ENCODE results near the gene ZNF865. TPM values are rescaled to one million over a fixed set of nuclear protein-coding genes. Genes with fewer than 3 reads are reported as not detected.
A peak's percentile ranks its signal among the peaks of the same experiment; 100 is the strongest.

The ZNF865 gene
- total and polyA plus RNA-seq, 10 donors, result 4.8 to 23.3 (median 14.3) TPM

DNA sequence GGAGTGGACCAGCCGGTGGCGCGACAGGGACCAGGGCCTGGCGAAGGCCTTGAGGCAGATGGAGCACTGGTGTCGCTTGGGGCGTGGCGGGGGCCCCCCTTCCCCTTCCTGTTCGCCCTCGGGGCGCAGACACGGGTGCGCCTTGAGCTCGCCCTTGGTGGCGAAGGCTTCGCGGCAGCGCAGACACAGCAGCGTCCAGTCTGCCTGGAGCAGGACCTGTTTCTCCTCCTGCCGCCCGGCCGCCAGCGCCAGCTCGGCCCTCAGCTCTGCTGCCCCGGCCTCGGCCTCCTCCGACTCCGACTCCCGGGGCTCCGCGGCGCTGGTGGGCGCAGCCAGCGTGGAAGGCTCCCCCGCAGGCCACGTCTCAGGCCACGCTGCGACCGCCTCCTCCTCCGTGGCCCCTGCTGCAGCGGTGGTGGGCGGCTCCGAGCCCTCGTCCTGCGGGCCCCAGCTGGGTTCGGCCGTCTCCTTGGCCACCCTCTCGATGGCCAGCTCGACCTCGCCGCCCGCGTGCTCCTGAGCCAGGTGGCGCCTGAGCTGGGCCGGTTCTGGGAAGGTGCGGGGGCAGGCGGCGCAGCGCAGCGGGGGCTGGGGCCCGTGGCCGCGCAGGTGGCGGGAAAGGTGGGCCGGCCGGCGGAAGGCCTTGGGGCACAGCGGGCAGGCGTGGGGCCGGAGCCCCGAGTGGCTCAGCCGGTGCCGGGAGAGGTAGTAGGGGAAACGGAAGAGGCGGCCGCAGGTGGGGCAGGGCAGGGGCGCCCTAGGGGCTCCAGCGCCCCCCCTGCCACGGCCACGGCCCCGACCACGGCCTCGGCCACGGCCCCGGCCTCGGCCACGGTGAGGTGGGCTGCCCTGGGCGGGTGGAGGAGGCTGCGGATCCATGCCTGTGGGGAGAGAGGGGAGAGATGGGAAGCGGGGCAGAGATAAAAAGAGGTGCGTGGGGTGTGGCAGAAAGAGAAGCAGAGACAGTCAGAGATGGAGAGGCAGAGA, 26.4 kb upstream of the ZNF865 start:
- Histone ChIP-seq H3K36me3 (peaks cover 0 to 29% (median 20%) of the 10 kb centered on the region in 6 donors), H3K27ac (peak overlapping the region in 2 of 8 donors; percentile 88), H3K27me3 (replicated peaks in 1 of 7) (no peaks in the 10 kb centered on the region), H3K4me1 (peaks cover 5 to 27% (median 20%) of the 10 kb centered on the region in 6 donors), H3K4me3 (peak overlapping the region in 2 of 8 donors; percentile 71 to 77), H3K9me3 (peaks cover 0 to 4% (median 0%) of the 10 kb centered on the region in 8 donors)
- intact Hi-C loops (cut with DNase I; ENCODE audit: low total_unique reads), result no loop called here
- 91 to 96% (median 94%) methylated on average over 69 to 90 of the region's 90 CpGs for WGBS, 5 donors
- TF ChIP-seq POLR2A (IDR thresholded peaks at IDR 0.05) (no peak), POLR2AphosphoS5 (IDR thresholded peaks at IDR 0.05) (peak in 1 of 3 donors; percentile 20)
- no peak for DNase-seq

DNA sequence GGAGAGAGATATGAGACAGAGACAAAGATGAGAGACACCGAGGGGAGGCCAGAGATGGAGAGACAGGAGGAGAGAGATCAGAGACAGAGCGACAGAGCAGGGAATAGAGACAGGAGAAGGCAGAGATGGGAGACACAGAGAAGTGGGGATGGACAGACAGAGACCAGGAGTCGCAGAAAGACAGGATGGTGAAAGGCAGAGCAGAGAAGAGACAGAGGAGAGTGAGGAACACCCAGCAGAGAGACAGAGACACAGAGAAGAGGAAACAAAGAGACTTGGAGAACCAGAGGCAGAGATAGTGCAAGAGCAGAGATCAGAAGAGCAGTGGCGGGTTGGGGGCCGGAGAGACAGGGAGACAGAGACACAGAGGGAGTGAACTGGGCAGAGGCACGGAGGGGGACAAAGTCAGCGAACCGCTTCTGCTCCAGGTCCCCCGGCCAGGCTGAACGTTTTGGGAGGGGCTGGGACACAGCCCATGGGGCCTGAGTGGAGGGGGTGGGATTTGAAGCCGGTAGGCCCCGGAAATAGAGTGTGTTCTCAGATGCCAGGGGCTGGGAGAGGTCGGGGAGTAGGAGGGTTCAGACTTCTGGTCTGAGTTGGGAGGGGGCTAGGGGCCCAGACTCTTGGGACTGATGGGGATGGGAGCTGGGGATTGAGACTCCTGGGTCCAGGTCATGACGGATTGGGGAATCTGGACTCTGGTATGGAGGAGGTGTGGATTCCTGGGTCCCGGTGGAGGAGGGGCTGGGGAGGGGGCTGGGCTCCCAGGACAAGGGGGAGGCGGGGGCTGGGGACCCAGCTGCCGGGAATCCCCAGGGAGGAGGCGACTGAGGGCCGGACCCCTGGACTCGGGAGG, 25.5 kb upstream of the ZNF865 start:
- 14 to 19% (median 16%) methylated on average over 16 to 20 of the region's 20 CpGs for WGBS, 5 donors
- Histone ChIP-seq H3K36me3 (peaks cover 0 to 29% (median 20%) of the 10 kb centered on the region in 6 donors), H3K27ac (peak overlapping the region; percentile 60 to 88 (median 84)), H3K4me1 (peaks cover 5 to 27% (median 20%) of the 10 kb centered on the region in 6 donors), H3K27me3 (replicated peaks in 1 of 7) (no peaks in the 10 kb centered on the region), H3K4me3 (peak overlapping the region; percentile 44 to 77 (median 66)), H3K9me3 (peaks cover 0 to 4% (median 0%) of the 10 kb centered on the region in 8 donors)
- TF ChIP-seq POLR2A (IDR thresholded peaks at IDR 0.05) (no peak), POLR2AphosphoS5 (IDR thresholded peaks at IDR 0.05) (no peak), CTCF (IDR thresholded peaks at IDR 0.05 in 8 of 11, conservative IDR thresholded peaks at IDR 0.05 in 3 of 11) (no peak)
- DNase-seq, result no peak
- intact Hi-C loops (cut with DNase I; ENCODE audit: low total_unique reads), result no loop called here

- peak; percentile 47 to 77 (median 70) for TF ChIP-seq POLR2AphosphoS5 (IDR thresholded peaks at IDR 0.05)
- TF ChIP-seq POLR2A (IDR thresholded peaks at IDR 0.05), result no peak
- H3K4me3 ChIP-seq, result peak within 1 kb of the TSS; percentile 44 to 77 (median 66)
- H3K4me1 ChIP-seq, result peaks cover 8 to 33% (median 24%) of the 10 kb centered on the region in 6 donors
- intact Hi-C loops (cut with DNase I; ENCODE audit: low total_unique reads), result no loop called here
- H3K27ac ChIP-seq, result peak within 1 kb of the TSS; percentile 60 to 88 (median 84)
- H3K9me3 ChIP-seq, result peaks cover 0 to 4% (median 0%) of the 10 kb centered on the region in 8 donors
- H3K36me3 ChIP-seq, result peaks cover 0 to 29% (median 20%) of the 10 kb centered on the region in 6 donors
- DNase-seq, result peak; percentile 89
- peaks cover 0 to 5% (median 0%) of the 10 kb centered on the region in 7 donors for H3K27me3 ChIP-seq (replicated peaks in 1 of 7)
- whole genome bisulfite sequencing, 5 donors, result 0 to 2% (median 1%) methylated on average over 19 to 24 of the region's 24 CpGs
Measured at GRCh38 chr19:55580628-55581144, 24.8 kb upstream of the ZNF865 start, which contains the start of gene ZNF579. Gene ZNF579 (minus strand): TSS chr19:55580848. CDS start chr19:55579639, 1,209 bp downstream.

DNA sequence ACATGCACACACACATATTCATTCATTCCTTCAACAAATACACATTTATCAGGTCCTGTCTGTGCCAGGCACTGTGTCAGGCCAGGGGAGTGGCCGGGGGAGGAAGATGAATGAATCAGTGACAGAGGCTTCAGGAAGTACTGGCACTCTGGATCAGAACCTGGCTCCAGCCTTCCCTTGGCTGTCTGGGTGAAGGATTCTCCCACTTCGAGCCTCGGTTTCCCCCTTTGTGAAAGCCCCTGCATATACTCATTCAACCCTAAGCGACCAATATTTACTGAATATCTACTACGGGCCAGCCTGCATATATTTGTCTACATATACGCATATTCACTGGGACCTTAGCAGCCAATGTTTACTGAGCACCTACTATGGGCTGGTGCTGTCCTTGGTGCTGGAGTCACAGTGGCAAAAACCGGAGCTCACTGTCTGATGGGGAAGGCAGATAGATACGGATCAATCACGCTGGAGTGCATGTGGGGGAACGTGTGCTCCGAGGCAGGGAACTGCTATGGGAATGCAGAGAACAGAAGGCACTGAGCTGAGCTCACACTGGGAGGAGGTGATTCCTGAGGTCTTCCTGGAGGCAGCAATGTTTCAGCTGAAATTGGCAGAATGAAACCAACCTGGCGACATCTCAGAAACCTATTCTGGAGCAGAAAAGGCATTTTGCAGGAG, 24.2 kb upstream of the ZNF865 start:
- peaks cover 0 to 29% (median 20%) of the 10 kb centered on the region in 6 donors for H3K36me3 ChIP-seq
- peaks cover 0 to 11% (median 0%) of the 10 kb centered on the region in 7 donors for H3K27me3 ChIP-seq (replicated peaks in 1 of 7)
- peak overlapping the region; percentile 60 to 88 (median 84) for H3K27ac ChIP-seq
- H3K4me3 ChIP-seq, result peak overlapping the region; percentile 44 to 77 (median 66)
- TF ChIP-seq POLR2A (IDR thresholded peaks at IDR 0.05) (no peak), POLR2AphosphoS5 (IDR thresholded peaks at IDR 0.05) (no peak), CTCF (IDR thresholded peaks at IDR 0.05 in 8 of 11, conservative IDR thresholded peaks at IDR 0.05 in 3 of 11) (no peak)
- peaks cover 14 to 39% (median 30%) of the 10 kb centered on the region in 6 donors for H3K4me1 ChIP-seq
- DNase-seq, result no peak
- WGBS, 5 donors, result 34 to 53% (median 38%) methylated on average over 12 of the region's 12 CpGs
- intact Hi-C loops (cut with DNase I; ENCODE audit: low total_unique reads), result no loop called here
- peaks cover 0 to 4% (median 0%) of the 10 kb centered on the region in 8 donors for H3K9me3 ChIP-seq
